CD14-positive monocyte (primary cell): Measurements from ENCODE around the gene LGALS8. TPM values are rescaled to one million over a fixed set of nuclear protein-coding genes. Genes with fewer than 3 reads are reported as not detected.

Source experiments
- DNase-seq, 3 donors: peaks; one replicate each; pipeline ENCODE4 v3.0.0-alpha.2; 2011 to 2022
- H2AFZ ChIP-seq: 2 replicates; pipeline ENCODE4 v1.6.0; 2012; ENCODE audit warnings: mild to moderate bottlenecking, low read depth, low read length, inconsistent platforms; ENCODE audit not compliant: insufficient read depth, poor library complexity, severe bottlenecking
- H3K27ac ChIP-seq, 2 donors: 1 replicate in 1 of 2; 2 replicates in 1 of 2; pipeline ENCODE4 v1.5.1; 2012 to 2013; ENCODE audit warnings: low read length in 2 of 2, control low read depth in 1 of 2, inconsistent platforms in 1 of 2, low read depth in 1 of 2, mild to moderate bottlenecking in 1 of 2
- H3K27me3 ChIP-seq, 2 donors: one replicate each; pipeline versions ENCODE4 v1.6.0 to v1.6.1; 2011 to 2013; ENCODE audit warnings: low read length in 2 of 2; ENCODE audit not compliant: control insufficient read depth in 2 of 2, insufficient read depth in 2 of 2
- H3K36me3 ChIP-seq, 2 donors: replicated peaks in 1 of 2; 1 replicate in 1 of 2; 2 replicates in 1 of 2; pipeline versions ENCODE4 v1.5.1 to v1.6.1; 2012 to 2013; ENCODE audit warnings: low read length in 2 of 2, control low read depth in 1 of 2, inconsistent platforms in 1 of 2, mild to moderate bottlenecking in 1 of 2; ENCODE audit not compliant: insufficient read depth in 2 of 2, control insufficient read depth in 1 of 2
- H3K4me1 ChIP-seq, 2 donors: 1 replicate in 1 of 2; 2 replicates in 1 of 2; pipeline versions ENCODE4 v1.5.1 to v1.6.1; 2012 to 2013; ENCODE audit warnings: low read length in 2 of 2, control low read depth in 1 of 2, inconsistent platforms in 1 of 2, mild to moderate bottlenecking in 1 of 2, moderate library complexity in 1 of 2; ENCODE audit not compliant: insufficient read depth in 2 of 2, control insufficient read depth in 1 of 2
- H3K4me2 ChIP-seq: replicated peaks from 2 replicates; pipeline ENCODE3; 2012; ENCODE audit warnings: low read length, moderate library complexity, mild to moderate bottlenecking; ENCODE audit not compliant: poor library complexity, severe bottlenecking; ENCODE audit errors: extremely low read depth
- H3K4me3 ChIP-seq, 3 experiments: fragments of 200-600 bp in 1 of 3; sonication (generic) in 1 of 3; replicated peaks in 1 of 3; 1 replicate in 2 of 3; 2 replicates in 1 of 3; pipeline ENCODE4 v1.5.1; 2011 to 2013; ENCODE audit warnings: low read length in 3 of 3, mild to moderate bottlenecking in 3 of 3, control low read depth in 2 of 3, low read depth in 2 of 3, inconsistent platforms in 1 of 3, moderate library complexity in 1 of 3
- H3K79me2 ChIP-seq: 2 replicates; pipeline ENCODE4 v1.6.0; 2012; ENCODE audit warnings: mild to moderate bottlenecking, control low read depth, inconsistent platforms, low read length, moderate library complexity; ENCODE audit not compliant: insufficient read depth
- H3K9ac ChIP-seq: 2 replicates; pipeline ENCODE4 v1.6.0; 2017; ENCODE audit warnings: low read length, mild to moderate bottlenecking; ENCODE audit not compliant: insufficient read depth, poor library complexity, severe bottlenecking
- H3K9me3 ChIP-seq, 2 donors: replicated peaks in 1 of 2; 1 replicate in 1 of 2; 2 replicates in 1 of 2; pipeline versions ENCODE4 v1.5.1 to v1.6.1; 2012 to 2013; ENCODE audit warnings: low read length in 2 of 2, control low read depth in 1 of 2; ENCODE audit not compliant: control insufficient read depth in 1 of 2, insufficient read depth in 1 of 2
- H4K20me1 ChIP-seq: 2 replicates; pipeline ENCODE4 v1.6.0; 2012; ENCODE audit warnings: mild to moderate bottlenecking, low read length, control low read depth, moderate library complexity; ENCODE audit not compliant: insufficient read depth
- H3K27ac Mint-ChIP-seq, 7 donors: one replicate each; pipeline ENCODE4 v1.8.0; 2020; ENCODE audit warnings: mild to moderate bottlenecking in 7 of 7, mixed read lengths in 7 of 7, moderate library complexity in 6 of 7, inconsistent platforms in 2 of 7
- H3K27me3 Mint-ChIP-seq, 3 donors: one replicate each; pipeline ENCODE4 v1.8.0; 2021 to 2022; ENCODE audit warnings: low read depth in 3 of 3, mild to moderate bottlenecking in 3 of 3, mixed read lengths in 3 of 3, moderate library complexity in 3 of 3, inconsistent platforms in 1 of 3
- H3K36me3 Mint-ChIP-seq, 2 donors: one replicate each; pipeline ENCODE4 v1.8.0; 2020; ENCODE audit warnings: mixed read lengths in 2 of 2, inconsistent platforms in 1 of 2, mild to moderate bottlenecking in 1 of 2
- H3K4me1 Mint-ChIP-seq: one replicate; pipeline ENCODE4 v1.8.0; 2020; ENCODE audit warnings: mild to moderate bottlenecking, mixed read lengths
- H3K4me3 Mint-ChIP-seq, 2 donors: one replicate each; pipeline ENCODE4 v1.8.0; 2020; ENCODE audit warnings: mild to moderate bottlenecking in 2 of 2, mixed read lengths in 2 of 2, moderate library complexity in 1 of 2
- H3K9me3 Mint-ChIP-seq, 7 donors: one replicate each; pipeline ENCODE4 v1.8.0; 2020 to 2022; ENCODE audit warnings: mixed read lengths in 7 of 7, mild to moderate bottlenecking in 6 of 7, moderate library complexity in 6 of 7, inconsistent platforms in 2 of 7
- WGBS: methylation state at CpG from one replicate; pipeline ENCODE4 v1.1.5; 2013; ENCODE audit warnings: missing lambda C conversion rate; ENCODE audit not compliant: insufficient coverage; 5-methylcytosine and 5-hydroxymethylcytosine counted together
- intact Hi-C, 2 donors: fragments of 100-400 bp; cut with micrococcal nuclease; formaldehyde crosslinking; loops; one replicate each; pipeline versions ENCODE4 v1.15.0 to v1.15.1; 2023
- polyA plus RNA-seq, 3 donors: library from polyadenylated mRNA; depleted of rRNA in 1 of 3; unstranded in 2 of 3; stranded (reverse) in 1 of 3; fragments of 300-500 nt in 2 of 3; fragments of >200 nt in 1 of 3; fragmentation: Illumina TruSeq in 2 of 3; gene quantifications; 1 replicate in 2 of 3; 2 replicates in 1 of 3; pipeline ENCODE4 v1.2.3, GENCODE V29; 2012 to 2021
- TF ChIP-seq, protein P1 (sequence below): fragments of 200-600 bp; IDR thresholded peaks from one replicate; pipeline ENCODE4 v1.8.0; 2022; ENCODE audit warnings: antibody characterized with exemption, mild to moderate bottlenecking

LGALS8 gene
- polyA plus RNA-seq, 3 donors: 58.9 to 84.6 (median 75.7) TPM

DNA sequence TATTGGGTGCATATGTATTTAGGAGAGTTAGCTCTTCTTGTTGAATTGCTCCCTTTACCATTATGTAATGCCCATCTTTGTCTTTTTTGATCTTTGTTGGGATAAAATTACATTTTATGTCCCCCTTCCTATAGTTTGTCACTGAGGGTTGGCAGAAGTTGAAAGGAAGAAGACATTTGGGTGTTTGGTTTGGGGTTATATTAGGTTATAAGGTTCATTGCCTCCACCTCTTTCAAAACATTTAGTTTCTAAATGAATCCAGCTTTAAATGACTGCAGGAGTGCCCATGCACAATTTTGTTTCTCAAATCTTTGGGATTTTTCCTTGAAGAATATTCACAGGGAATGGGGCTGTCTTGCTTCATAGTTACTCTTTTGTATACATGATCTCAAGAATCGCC, 14.6 kb upstream of the LGALS8 start:
- no peak for DNase-seq
- peaks cover 0 to 7% (median 4%) of the 10 kb centered on the region in 3 donors for H3K27me3 Mint-ChIP-seq
- Histone ChIP-seq H3K79me2 (no peaks in the 10 kb centered on the region), H3K9me3 (no peaks in the 10 kb centered on the region), H2AFZ (no peak overlapping the region), H3K36me3 (no peaks in the 10 kb centered on the region), H3K4me1 (no peaks in the 10 kb centered on the region), H3K9ac (no peak overlapping the region), H3K27me3 (no peaks in the 10 kb centered on the region), H4K20me1 (no peaks in the 10 kb centered on the region), H3K27ac (no peak overlapping the region), H3K4me3 (no peak overlapping the region), H3K4me2 (no peak overlapping the region)
- no peaks in the 10 kb centered on the region for H3K4me1 Mint-ChIP-seq
- H3K9me3 Mint-ChIP-seq: no peaks in the 10 kb centered on the region
- H3K36me3 Mint-ChIP-seq: no peaks in the 10 kb centered on the region
- intact Hi-C loops: no loop called here
- TF ChIP-seq, protein P1, sequence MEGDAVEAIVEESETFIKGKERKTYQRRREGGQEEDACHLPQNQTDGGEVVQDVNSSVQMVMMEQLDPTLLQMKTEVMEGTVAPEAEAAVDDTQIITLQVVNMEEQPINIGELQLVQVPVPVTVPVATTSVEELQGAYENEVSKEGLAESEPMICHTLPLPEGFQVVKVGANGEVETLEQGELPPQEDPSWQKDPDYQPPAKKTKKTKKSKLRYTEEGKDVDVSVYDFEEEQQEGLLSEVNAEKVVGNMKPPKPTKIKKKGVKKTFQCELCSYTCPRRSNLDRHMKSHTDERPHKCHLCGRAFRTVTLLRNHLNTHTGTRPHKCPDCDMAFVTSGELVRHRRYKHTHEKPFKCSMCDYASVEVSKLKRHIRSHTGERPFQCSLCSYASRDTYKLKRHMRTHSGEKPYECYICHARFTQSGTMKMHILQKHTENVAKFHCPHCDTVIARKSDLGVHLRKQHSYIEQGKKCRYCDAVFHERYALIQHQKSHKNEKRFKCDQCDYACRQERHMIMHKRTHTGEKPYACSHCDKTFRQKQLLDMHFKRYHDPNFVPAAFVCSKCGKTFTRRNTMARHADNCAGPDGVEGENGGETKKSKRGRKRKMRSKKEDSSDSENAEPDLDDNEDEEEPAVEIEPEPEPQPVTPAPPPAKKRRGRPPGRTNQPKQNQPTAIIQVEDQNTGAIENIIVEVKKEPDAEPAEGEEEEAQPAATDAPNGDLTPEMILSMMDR: no peak
- H3K27ac Mint-ChIP-seq: no peak overlapping the region
- WGBS: no CpG with 5 or more reads among the region's 1 CpG
- no peak overlapping the region for H3K4me3 Mint-ChIP-seq

DNA sequence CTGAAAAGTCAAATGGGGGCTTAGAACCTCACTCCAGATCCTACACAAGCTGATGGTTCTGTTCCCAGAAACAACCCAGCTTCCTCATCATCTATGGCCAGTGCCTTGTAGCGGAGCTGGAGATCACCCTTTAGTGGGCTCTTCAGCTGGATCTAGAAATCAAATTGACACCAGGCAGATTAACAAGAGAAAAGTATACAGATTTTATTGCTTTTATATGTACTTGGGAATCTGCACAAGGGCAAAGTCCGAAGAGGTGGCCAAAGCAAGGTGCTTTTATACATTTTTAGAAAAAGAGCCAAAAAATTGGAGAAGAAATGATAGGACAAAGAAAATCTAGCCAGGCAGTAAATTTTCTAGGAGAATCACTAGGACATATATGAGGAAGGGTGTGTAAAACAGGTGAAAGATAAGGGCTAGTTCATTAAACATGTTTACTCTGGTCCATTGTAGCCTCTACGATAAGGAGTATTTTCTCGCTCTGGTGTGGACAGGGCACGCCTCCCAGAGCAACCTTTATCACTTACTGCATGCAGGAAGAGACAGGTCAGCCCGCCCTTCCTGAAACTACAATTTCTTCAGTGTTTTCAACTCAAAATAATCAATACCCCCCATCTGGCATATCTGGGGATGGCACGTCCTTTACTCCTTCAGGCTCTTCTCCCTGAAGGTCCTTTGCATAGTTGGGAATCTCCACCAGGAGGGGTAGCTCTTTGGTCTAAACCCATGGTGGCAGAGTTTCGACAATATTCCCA, 14.0 kb upstream of the LGALS8 start:
- WGBS: 90% methylated on average over 5 of the region's 8 CpGs
- no peaks in the 10 kb centered on the region for H3K36me3 ChIP-seq
- no peaks in the 10 kb centered on the region for H3K79me2 ChIP-seq
- Mint-ChIP-seq H3K4me3 (no peak overlapping the region), H3K36me3 (no peaks in the 10 kb centered on the region), H3K9me3 (no peaks in the 10 kb centered on the region), H3K27ac (no peak overlapping the region), H3K27me3 (peaks cover 0 to 7% (median 4%) of the 10 kb centered on the region in 3 donors), H3K4me1 (no peaks in the 10 kb centered on the region)
- H3K27ac ChIP-seq: no peak overlapping the region
- no peaks in the 10 kb centered on the region for H3K27me3 ChIP-seq
- no peak overlapping the region for H3K9ac ChIP-seq
- H3K4me1 ChIP-seq: no peaks in the 10 kb centered on the region
- no peak overlapping the region for H3K4me2 ChIP-seq
- H4K20me1 ChIP-seq: no peaks in the 10 kb centered on the region
- no peaks in the 10 kb centered on the region for H3K9me3 ChIP-seq
- DNase-seq: no peak
- H2AFZ ChIP-seq: no peak overlapping the region
- TF ChIP-seq, protein P1: no peak
- H3K4me3 ChIP-seq: no peak overlapping the region
- intact Hi-C loops: no loop called here
